HEK293 (cell line): ENCODE data around the gene TRAK2.

ENCODE experiments used
- CTCF ChIA-PET: fragments of 350-600 bp; formaldehyde crosslinking; extraction: SDS; loops from one replicate; lab custom pipeline; 2021; ENCODE audit warnings: antibody characterized with exemption; lab: Yijun Ruan, JAX
- POLR2A ChIA-PET: fragments of 300-600 bp; formaldehyde crosslinking; extraction: SDS; loops from one replicate; lab custom pipeline; 2020; ENCODE audit warnings: antibody characterized with exemption, inconsistent platforms; lab: Yijun Ruan, JAX
- H3K27ac ChIP-seq: fragments of 200-500 bp; sonication (Bioruptor generic); 2 replicates; pipeline ENCODE4 v1.5.1; 2014; ENCODE audit warnings: low read depth, low read length, control low read depth, inconsistent platforms; ENCODE audit errors: extremely low read depth
- H3K36me3 ChIP-seq, 2 experiments: fragments of 200-500 bp in 1 of 2; sonication (Bioruptor generic) in 1 of 2; 1 replicate in 1 of 2; 2 replicates in 1 of 2; pipeline ENCODE4 v1.5.1; 2014 to 2017; ENCODE audit warnings: inconsistent platforms in 2 of 2, low read length in 2 of 2; ENCODE audit not compliant: control insufficient read depth in 2 of 2, insufficient read depth in 1 of 2
- H3K4me1 ChIP-seq: fragments of 200-500 bp; sonication (Bioruptor generic); 2 replicates; pipeline ENCODE4 v1.5.1; 2014; ENCODE audit warnings: mild to moderate bottlenecking, low read length, inconsistent platforms; ENCODE audit not compliant: control insufficient read depth, insufficient read depth
- H3K4me3 ChIP-seq: 2 replicates; pipeline ENCODE4 v1.5.1; 2011; ENCODE audit warnings: low read depth, mild to moderate bottlenecking, control low read depth, low read length, moderate library complexity
- H3K9me3 ChIP-seq: fragments of 200-500 bp; sonication (Bioruptor generic); 2 replicates; pipeline ENCODE4 v1.5.1; 2014; ENCODE audit warnings: low read depth, low read length, inconsistent platforms; ENCODE audit not compliant: control insufficient read depth, insufficient read depth
- IKZF3 ChIP-seq: fragments of 450-650 bp; IDR thresholded peaks from 2 replicates; pipeline ENCODE4 v1.5.0; 2018; ENCODE audit warnings: missing biosample characterization, mild to moderate bottlenecking, missing genetic modification characterization, moderate library complexity
- INSM2 ChIP-seq: fragments of 450-650 bp; formaldehyde crosslinking; IDR thresholded peaks from 2 replicates; pipeline ENCODE4 v1.5.1; 2016; ENCODE audit warnings: missing biosample characterization, missing genetic modification characterization
- KLF7 ChIP-seq: fragments of 450-650 bp; formaldehyde crosslinking; IDR thresholded peaks from 2 replicates; pipeline ENCODE4 v1.5.1; 2016; ENCODE audit warnings: missing biosample characterization, missing genetic modification characterization, borderline replicate concordance
- KLF9 ChIP-seq: fragments of 450-650 bp; formaldehyde crosslinking; IDR thresholded peaks from 2 replicates; pipeline ENCODE4 v1.5.1; 2016; ENCODE audit warnings: missing biosample characterization, missing genetic modification characterization, low read depth
- MYNN ChIP-seq: fragments of 450-650 bp; formaldehyde crosslinking; IDR thresholded peaks from 2 replicates; pipeline ENCODE4 v1.5.1; 2016; ENCODE audit warnings: missing biosample characterization, missing genetic modification characterization, borderline replicate concordance
- PATZ1 ChIP-seq: fragments of 450-650 bp; formaldehyde crosslinking; IDR thresholded peaks from 2 replicates; pipeline ENCODE4 v1.5.1; 2016; ENCODE audit warnings: missing biosample characterization, missing genetic modification characterization
- SCRT1 ChIP-seq: fragments of 450-650 bp; formaldehyde crosslinking; IDR thresholded peaks from 2 replicates; pipeline ENCODE4 v1.5.1; 2016; ENCODE audit warnings: missing biosample characterization, missing genetic modification characterization, borderline replicate concordance
- SCRT2 ChIP-seq: fragments of 450-650 bp; formaldehyde crosslinking; IDR thresholded peaks from 2 replicates; pipeline ENCODE4 v1.5.1; 2016; ENCODE audit warnings: missing biosample characterization, missing genetic modification characterization
- ZFP69B ChIP-seq: fragments of 450-650 bp; formaldehyde crosslinking; IDR thresholded peaks from 2 replicates; pipeline ENCODE4 v1.5.1; 2016; ENCODE audit warnings: missing biosample characterization, missing genetic modification characterization
- ZNF140 ChIP-seq: fragments of 450-650 bp; formaldehyde crosslinking; IDR thresholded peaks from 2 replicates; pipeline ENCODE4 v1.5.1; 2016; ENCODE audit warnings: missing biosample characterization, missing genetic modification characterization
- ZNF202 ChIP-seq: fragments of 450-650 bp; formaldehyde crosslinking; IDR thresholded peaks from 2 replicates; pipeline ENCODE4 v1.5.1; 2016; ENCODE audit warnings: missing biosample characterization, missing genetic modification characterization, borderline replicate concordance
- ZNF211 ChIP-seq: fragments of 450-650 bp; formaldehyde crosslinking; IDR thresholded peaks from 2 replicates; pipeline ENCODE4 v1.5.1; 2016; ENCODE audit warnings: low read depth, missing biosample characterization, missing genetic modification characterization
- ZNF292 ChIP-seq: fragments of 450-650 bp; formaldehyde crosslinking; IDR thresholded peaks from 2 replicates; pipeline ENCODE4 v1.5.1; 2016; ENCODE audit warnings: low read depth, missing biosample characterization, missing genetic modification characterization, borderline replicate concordance
- ZNF510 ChIP-seq: fragments of 450-650 bp; formaldehyde crosslinking; IDR thresholded peaks from 2 replicates; pipeline ENCODE4 v1.5.1; 2018; ENCODE audit warnings: mild to moderate bottlenecking, missing genetic modification characterization, missing biosample characterization; ENCODE audit not compliant: insufficient replicate concordance
- ZNF560 ChIP-seq: fragments of 450-650 bp; formaldehyde crosslinking; IDR thresholded peaks from 2 replicates; pipeline ENCODE4 v1.5.1; 2017; ENCODE audit warnings: missing biosample characterization, missing genetic modification characterization, borderline replicate concordance
- ZNF645 ChIP-seq: fragments of 450-650 bp; formaldehyde crosslinking; IDR thresholded peaks from 2 replicates; pipeline ENCODE4; 2016; ENCODE audit warnings: missing biosample characterization, missing genetic modification characterization
- ZNF704 ChIP-seq: fragments of 450-650 bp; formaldehyde crosslinking; IDR thresholded peaks from 2 replicates; pipeline ENCODE4 v1.5.1; 2016; ENCODE audit warnings: missing biosample characterization, missing genetic modification characterization
- ZSCAN16 ChIP-seq: fragments of 450-650 bp; formaldehyde crosslinking; IDR thresholded peaks from 2 replicates; pipeline ENCODE4 v1.5.1; 2016; ENCODE audit warnings: missing biosample characterization, missing genetic modification characterization
- ZSCAN30 ChIP-seq: fragments of 450-650 bp; IDR thresholded peaks from 2 replicates; pipeline ENCODE4 v1.5.1; 2018; ENCODE audit warnings: missing biosample characterization, mild to moderate bottlenecking, missing genetic modification characterization, moderate library complexity

TRAK2 gene

GRCh38 chr2:201483342-201483741 is 32.1 kb upstream of the TRAK2 start:
- ChIA-PET POLR2A (no interaction called here), CTCF (no interaction called here)
- H3K9me3 ChIP-seq: no peaks in the 10 kb centered on the region
- H3K4me1 ChIP-seq: no peaks in the 10 kb centered on the region
- no peak overlapping the region for H3K4me3 ChIP-seq
- TF ChIP-seq ZNF202 (tag by site-specific recombination) (no peak), MYNN (tag by site-specific recombination) (no peak), ZNF292 (tag by site-specific recombination) (no peak), ZFP69B (tag by site-specific recombination) (no peak), PATZ1 (no peak), KLF7 (tag by site-specific recombination) (no peak), ZNF140 (tag by site-specific recombination) (no peak)
- H3K36me3 ChIP-seq: peaks cover 3 to 26% of the 10 kb centered on the region in 2 experiments
- no peak overlapping the region for H3K27ac ChIP-seq

- Histone ChIP-seq H3K27ac (no peak overlapping the region), H3K9me3 (no peaks in the 10 kb centered on the region), H3K4me3 (no peak overlapping the region)
- TF ChIP-seq ZNF211 (tag by site-specific recombination) (no peak), INSM2 (tag by site-specific recombination) (no peak), IKZF3 (tag by site-specific recombination) (no peak), SCRT1 (no peak), ZNF704 (no peak), KLF9 (tag by site-specific recombination) (no peak), ZSCAN16 (tag by site-specific recombination) (no peak), ZNF645 (tag by site-specific recombination) (no peak), ZNF510 (tag by site-specific recombination) (no peak), SCRT2 (tag by site-specific recombination) (no peak), ZSCAN30 (tag by site-specific recombination) (no peak), ZNF560 (no peak)
- TF ChIP-seq, all 188 proteins: peak for 0
- ChIA-PET POLR2A (no interaction called here), CTCF (no interaction called here)
- Histone ChIP-seq H3K36me3 (peaks cover 3 to 34% of the 10 kb centered on the region in 2 experiments), H3K4me1 (no peaks in the 10 kb centered on the region)
These were observed 31.3 kb upstream of the TRAK2 start for GRCh38 chr2:201482543-201482942.
